NCI-H345 treated with DMSO at 0.1 percent for 48 hours (cell line): Measurements from ENCODE around the gene DDC.
"Not testable (repeated sequence)": the region's sequence is repeated elsewhere in the genome, so short reads cannot be mapped to it uniquely, and the experiment has no call there.

Source experiments
- DNase-seq: peaks from one replicate; lab custom pipeline; 2025; ENCODE audit not compliant: unreplicated experiment; lab: John Stamatoyannopoulos, UW

The DDC gene

GRCh38 chr7:50556247-50556991 lies 8.8 kb downstream of the DDC start:
- DNase-seq = no peak

DNA sequence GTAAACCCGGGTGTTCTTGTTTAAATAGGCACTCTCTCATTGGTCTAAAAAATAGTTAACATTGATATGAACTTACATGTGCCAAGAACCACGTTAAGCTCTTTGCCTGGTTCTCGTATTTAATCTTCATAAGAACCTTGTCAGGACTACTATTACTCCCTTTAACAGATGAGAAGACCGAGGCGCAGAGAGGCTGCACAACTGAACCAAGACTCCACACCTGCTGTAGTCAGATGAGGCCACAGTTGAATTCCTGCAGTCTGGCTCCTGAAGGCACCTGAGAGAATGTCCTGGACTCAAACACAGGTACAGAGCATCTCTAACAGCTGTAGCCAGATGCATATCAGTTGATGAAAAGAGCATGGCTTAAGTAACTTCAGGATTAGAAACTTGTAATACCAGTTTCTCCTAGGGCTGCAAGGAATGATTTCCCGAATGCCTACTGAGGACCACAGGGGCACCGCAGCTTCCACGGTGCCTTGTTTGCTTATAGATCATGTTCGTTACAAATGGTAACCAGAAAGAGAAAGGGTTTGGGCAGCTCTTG lies 9.5 kb downstream of the DDC start:
- DNase-seq = no peak

GRCh38 chr7:50554431-50555322 lies 10.5 kb downstream of the DDC start:
- DNase-seq = no peak

GRCh38 chr7:50553973-50554372 lies 11.2 kb downstream of the DDC start:
- no peak for DNase-seq

DNA sequence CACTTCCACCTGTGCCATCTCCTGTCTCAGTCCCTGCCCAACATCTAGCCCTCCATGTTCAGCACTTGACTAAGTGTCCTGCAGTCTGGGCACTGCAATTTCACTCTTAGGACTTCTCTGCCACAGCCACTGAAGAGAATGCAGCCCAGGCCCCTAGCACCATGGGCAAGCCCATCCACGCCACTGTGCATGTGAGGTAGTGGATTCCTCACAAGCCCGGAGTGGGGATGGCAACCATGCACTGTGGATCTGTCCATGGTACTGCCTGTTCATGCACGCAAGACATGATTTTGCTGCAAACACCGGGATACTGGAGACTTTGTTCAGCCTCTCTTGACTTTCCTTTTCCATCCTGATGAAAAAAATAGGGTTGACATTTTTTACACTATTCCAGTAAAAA lies 12.3 kb downstream of the DDC start:
- no peak for DNase-seq

DNA sequence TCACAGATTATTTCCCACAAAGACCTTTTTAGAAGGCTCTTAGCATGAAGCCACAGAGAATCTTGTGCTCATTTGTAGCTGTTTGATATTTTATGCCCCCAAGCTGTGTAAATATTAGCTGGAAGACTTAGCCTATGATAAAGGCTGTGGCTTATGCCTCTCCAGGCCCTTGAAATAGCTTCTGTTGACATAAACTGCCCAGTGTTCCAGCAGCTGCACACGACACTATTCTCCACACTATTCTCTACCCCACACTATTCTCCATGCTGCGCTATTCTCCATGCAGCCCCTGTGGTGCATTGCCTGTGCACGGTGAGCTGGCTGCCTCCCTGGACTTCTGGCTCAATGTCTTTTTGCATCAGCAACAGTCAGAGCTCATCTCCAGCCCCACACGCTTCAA lies 13.1 kb downstream of the DDC start:
- DNase-seq = peak; percentile 95

DNA sequence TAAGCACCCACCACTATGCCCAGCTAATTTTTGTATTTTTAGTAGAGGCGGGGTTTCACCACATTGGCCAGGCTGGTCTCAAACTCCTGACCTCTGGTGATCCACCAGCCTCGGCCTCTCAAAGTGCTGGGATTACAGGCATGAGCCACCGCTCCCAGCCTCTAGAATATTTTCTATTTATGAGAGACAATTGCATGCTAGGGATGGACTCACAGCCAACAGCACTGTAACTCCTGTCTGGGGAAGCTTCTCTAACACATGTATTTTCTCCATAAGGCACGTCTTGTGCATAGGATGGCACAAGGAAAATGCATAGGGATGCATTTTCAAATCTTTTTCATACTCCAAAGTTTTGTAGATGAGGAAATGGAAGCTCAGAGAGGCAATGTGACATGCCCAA lies 19.6 kb downstream of the DDC start:
- not testable (repeated sequence) for DNase-seq

DNA sequence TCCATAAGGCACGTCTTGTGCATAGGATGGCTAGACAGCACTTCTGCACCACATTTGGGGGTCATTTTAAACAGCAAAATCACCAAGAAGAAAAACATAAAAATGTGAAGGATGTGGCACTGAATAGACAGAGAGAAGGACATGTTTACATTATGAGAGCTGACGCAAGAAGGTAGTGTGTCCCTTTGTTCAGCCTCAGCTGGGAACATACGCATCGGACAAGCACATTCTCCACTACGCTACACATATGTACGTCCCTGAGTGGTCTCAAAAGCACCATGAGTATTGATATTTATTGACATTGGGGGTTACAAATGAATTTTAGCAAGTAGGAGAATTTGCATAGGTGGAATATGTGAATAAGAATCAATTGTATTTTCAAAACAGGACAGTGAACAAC lies 20.2 kb downstream of the DDC start:
- peak; percentile 75 for DNase-seq

- DNase-seq = no peak
Measured at GRCh38 chr7:50543776-50544442, 21.3 kb downstream of the DDC start.

DNA sequence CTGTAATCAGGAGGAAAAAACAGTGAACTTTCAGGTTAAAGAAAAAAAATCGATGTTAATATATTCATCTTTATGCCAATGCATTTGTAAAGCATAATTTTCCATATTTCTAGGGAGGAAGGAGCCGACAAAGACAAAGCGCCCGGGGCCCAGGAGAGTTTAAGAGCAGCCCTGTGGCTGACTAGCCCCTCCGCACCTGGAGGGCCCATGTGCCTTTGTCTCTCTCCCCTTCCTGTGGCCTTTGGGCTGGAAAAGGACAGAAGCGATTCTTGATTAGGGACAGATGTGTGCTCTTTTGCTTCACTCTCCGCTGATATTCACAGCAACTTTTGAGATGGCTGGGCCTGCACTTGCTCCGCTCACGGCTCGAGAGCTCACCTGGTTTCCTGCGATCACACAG lies 23.1 kb downstream of the DDC start:
- no peak for DNase-seq

- no peak for DNase-seq
Measured at GRCh38 chr7:50540785-50541579, 24.2 kb downstream of the DDC start.

GRCh38 chr7:50539725-50540124 lies 25.5 kb downstream of the DDC start:
- DNase-seq = no peak

GRCh38 chr7:50538478-50538877 lies 26.7 kb downstream of the DDC start:
- no peak for DNase-seq

DNA sequence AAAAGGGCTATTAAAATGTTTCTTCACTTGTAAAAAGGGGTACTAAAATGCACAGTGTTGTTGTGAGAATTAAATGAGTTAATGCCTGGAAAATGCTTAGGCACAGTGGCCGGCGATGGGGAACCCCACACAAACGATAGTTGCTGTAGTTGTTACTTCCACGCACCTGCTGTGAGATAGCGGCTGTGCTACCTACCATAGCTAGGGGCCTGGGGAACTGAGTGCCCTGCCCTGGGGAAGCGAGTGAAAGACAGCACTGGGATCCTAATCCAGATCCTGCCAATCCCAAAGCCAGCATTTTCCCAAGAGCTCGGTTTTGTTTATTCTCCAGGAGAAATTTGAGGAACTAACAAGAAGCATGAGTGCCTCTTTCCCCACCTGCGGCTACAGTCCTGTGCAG lies 27.8 kb downstream of the DDC start:
- DNase-seq = no peak

DNA sequence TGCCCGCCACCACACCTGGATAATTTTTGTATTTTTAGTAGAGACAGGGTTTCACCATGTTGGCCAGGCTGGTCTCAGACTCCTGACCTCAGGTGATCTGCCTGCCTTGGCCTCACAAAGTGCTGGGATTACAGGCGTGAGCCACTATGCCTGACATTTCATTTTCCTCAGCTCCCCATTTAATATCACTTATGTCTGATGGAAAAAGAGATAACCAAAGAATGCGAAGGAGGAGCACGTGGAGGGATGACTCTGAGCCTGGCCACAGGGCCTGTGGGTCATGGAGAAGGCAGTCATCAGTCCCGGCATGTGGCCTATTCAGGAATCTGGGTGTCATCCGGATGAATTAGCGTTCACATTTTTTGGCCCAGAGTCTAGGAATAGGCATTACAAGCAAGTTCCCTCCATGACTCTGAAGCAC lies 29.9 kb downstream of the DDC start:
- DNase-seq = not testable (repeated sequence)

DNA sequence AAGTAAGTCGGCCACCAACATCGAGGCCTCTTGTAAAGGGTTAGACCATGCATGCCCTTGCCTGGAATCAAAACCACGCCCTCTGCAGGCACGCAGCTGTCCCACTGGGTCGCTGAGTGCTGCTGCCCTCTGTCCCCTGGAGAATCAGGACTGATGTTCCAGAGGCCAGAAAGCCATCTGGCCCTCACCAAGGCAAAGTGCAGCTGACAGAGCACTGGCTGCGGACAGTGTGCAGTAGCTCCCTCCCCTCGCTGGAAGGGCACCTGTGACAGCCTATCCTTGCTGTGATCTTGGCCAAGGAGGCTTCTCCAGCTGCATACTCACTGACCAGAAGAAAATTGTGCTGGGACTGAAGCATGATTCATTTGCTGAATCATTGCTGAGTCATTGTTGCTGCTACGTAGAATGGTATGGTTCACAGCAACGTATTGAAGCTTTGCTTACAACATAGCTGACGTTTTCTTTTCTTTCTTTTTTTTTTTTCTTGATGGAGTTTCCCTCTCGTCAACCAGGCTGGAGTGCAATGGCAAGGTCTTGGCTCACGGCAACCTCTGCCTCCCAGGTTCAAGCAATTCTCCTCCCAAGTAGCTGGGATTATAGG lies 30.4 kb downstream of the DDC start:
- no peak for DNase-seq

DNA sequence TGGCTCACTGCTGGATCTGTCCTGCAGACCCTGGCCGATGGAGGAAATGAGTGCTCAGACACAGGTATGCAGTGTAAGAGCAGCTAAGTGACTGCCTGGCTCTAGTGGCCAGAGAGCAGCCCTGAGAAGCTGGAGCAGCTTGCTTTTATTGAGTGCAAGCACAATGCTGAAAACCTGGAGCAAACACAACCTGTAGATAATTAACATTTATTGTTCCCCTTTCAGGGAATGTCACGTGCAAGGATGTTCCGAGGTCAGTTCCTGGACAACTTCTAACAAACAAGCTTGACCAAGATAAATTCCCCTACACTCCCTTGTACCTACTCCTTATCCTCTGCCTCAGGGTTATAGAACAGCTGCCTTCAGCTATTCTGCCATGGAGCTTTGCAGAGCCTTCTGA lies 31.3 kb downstream of the DDC start:
- DNase-seq = no peak

DNA sequence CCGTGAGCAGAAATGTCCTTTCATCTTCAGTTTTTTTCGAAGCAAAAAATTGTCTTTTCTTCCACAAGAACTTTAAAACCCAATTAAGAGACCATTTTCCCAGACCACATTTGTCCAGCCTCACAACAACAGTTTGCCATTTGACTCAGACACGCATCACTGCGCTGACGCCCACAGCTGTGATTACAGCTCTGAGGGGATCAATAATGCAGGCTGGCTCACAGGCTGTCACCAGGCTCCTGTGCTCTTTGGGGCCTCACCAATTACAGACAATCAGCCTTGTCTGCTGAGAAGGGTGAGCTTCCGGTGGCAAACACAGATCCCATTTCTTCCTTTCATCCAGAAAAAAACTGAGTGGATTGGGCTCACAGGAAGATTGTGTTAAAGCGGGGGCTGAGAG lies 33.3 kb downstream of the DDC start:
- peak; percentile 96 for DNase-seq

DNA sequence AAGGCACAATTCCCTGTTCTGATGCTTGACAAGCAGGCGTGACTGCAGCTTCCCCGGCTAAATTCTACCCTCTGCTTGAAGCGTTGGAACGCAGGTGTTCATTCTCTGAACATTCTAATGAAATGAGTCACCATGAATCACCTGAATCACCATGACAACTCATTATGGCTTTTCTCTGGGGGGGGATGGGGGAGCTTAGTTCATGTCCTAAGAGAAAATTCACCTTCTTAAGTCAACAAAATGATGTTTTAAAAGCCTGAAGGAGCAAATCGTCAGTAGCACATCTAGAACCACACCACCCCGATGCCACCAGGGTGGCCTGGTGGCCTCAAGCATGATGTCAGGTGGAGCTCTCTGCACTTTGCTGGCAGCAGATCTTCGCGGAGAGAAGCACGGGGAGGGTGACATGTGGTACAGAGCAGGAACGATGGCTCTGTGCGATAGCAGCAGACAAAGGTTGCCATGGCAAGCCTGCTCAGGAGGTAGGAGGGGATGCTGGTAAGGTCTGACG lies 33.7 kb downstream of the DDC start:
- DNase-seq = peak; percentile 96

GRCh38 chr7:50530766-50531165 lies 34.4 kb downstream of the DDC start:
- no peak for DNase-seq
